ENCODE measurements around the gene SGCA. TPM values are rescaled to one million over a fixed set of nuclear protein-coding genes. Genes with fewer than 3 reads are reported as not detected.
A peak's percentile ranks its signal among the peaks of the same experiment; 100 is the strongest.

SGCA gene
- total RNA-seq, 4 donors from 2014 or later = 1.9 to 15.1 (median 6.9) TPM

- DNase-seq = no peak
- Histone ChIP-seq H3K27ac (peak overlapping the region; percentile 93 to 95 (median 94)), H3K9me3 (no peaks in the 10 kb centered on the region), H3K36me3 (no peaks in the 10 kb centered on the region), H3K27me3 (no peaks in the 10 kb centered on the region), H3K4me1 (peaks cover 30 to 82% (median 39%) of the 10 kb centered on the region in 3 donors), H3K4me3 (peak overlapping the region in 2 of 4 donors; percentile 83 to 85)
- intact Hi-C loops (cut with DNase I) = no loop called here
- WGBS, 2 donors = 61 to 80% methylated on average over 3 of the region's 7 CpGs
- TF ChIP-seq POLR2A (IDR thresholded peaks at IDR 0.05) (no peak), CTCF (IDR thresholded peaks at IDR 0.05) (no peak)
Measured at GRCh38 chr17:50152736-50153135, 13.1 kb upstream of the SGCA start.

GRCh38 chr17:50153650-50154575, 11.9 kb upstream of the SGCA start:
- DNase-seq = no peak
- Histone ChIP-seq H3K27ac (peak overlapping the region; percentile 21 to 95 (median 94)), H3K27me3 (no peaks in the 10 kb centered on the region), H3K9me3 (no peaks in the 10 kb centered on the region), H3K4me1 (peaks cover 22 to 70% (median 31%) of the 10 kb centered on the region in 3 donors), H3K4me3 (no peak overlapping the region), H3K36me3 (no peaks in the 10 kb centered on the region)
- intact Hi-C loops (cut with DNase I) = no loop called here
- TF ChIP-seq CTCF (IDR thresholded peaks at IDR 0.05) = no peak
- TF ChIP-seq POLR2A (IDR thresholded peaks at IDR 0.05) = no peak
- 17 to 33% methylated on average over 7 to 14 of the region's 16 CpGs for WGBS, 2 donors

- H3K27ac ChIP-seq = peak overlapping the region in 3 of 4 donors; percentile 93 to 95 (median 94)
- no peaks in the 10 kb centered on the region for H3K9me3 ChIP-seq
- intact Hi-C loops (cut with DNase I) = no loop called here
- no peak for DNase-seq
- peaks cover 22 to 63% (median 31%) of the 10 kb centered on the region in 3 donors for H3K4me1 ChIP-seq
- WGBS, 2 donors = 24 to 40% methylated on average over 1 of the region's 1 CpG
- no peaks in the 10 kb centered on the region for H3K36me3 ChIP-seq
- no peak overlapping the region for H3K4me3 ChIP-seq
- H3K27me3 ChIP-seq = no peaks in the 10 kb centered on the region
- TF ChIP-seq POLR2A (IDR thresholded peaks at IDR 0.05) = no peak
- no peak for TF ChIP-seq CTCF (IDR thresholded peaks at IDR 0.05)
Measured at GRCh38 chr17:50154604-50155003, 11.2 kb upstream of the SGCA start.

GRCh38 chr17:50155115-50155819, 10.5 kb upstream of the SGCA start:
- Histone ChIP-seq H3K9me3 (no peaks in the 10 kb centered on the region), H3K36me3 (no peaks in the 10 kb centered on the region), H3K4me1 (peaks cover 22 to 60% (median 31%) of the 10 kb centered on the region in 3 donors), H3K4me3 (no peak overlapping the region), H3K27ac (peak overlapping the region; percentile 56 to 95 (median 94)), H3K27me3 (no peaks in the 10 kb centered on the region)
- WGBS, 2 donors = 64 to 78% methylated on average over 7 of the region's 8 CpGs
- TF ChIP-seq CTCF (IDR thresholded peaks at IDR 0.05) (no peak), POLR2A (IDR thresholded peaks at IDR 0.05) (no peak)
- intact Hi-C loops (cut with DNase I) = no loop called here
- no peak for DNase-seq

GRCh38 chr17:50157891-50158290, 7.9 kb upstream of the SGCA start:
- Histone ChIP-seq H3K9me3 (no peaks in the 10 kb centered on the region), H3K4me1 (peaks cover 26 to 56% (median 29%) of the 10 kb centered on the region in 3 donors), H3K27me3 (no peaks in the 10 kb centered on the region), H3K4me3 (no peak overlapping the region), H3K27ac (peak overlapping the region in 1 of 4 donors; percentile 0), H3K36me3 (no peaks in the 10 kb centered on the region)
- DNase-seq = no peak
- intact Hi-C loops (cut with DNase I) = no loop called here
- 27 to 47% methylated on average over 4 of the region's 4 CpGs for WGBS, 2 donors
- TF ChIP-seq POLR2A (IDR thresholded peaks at IDR 0.05) = no peak
- TF ChIP-seq CTCF (IDR thresholded peaks at IDR 0.05) = no peak

Measured in esophagus squamous epithelium (tissue), 5 donors.